T-cell (primary cell): ENCODE results near the gene LIPE. TPM values are rescaled to one million over a fixed set of nuclear protein-coding genes. Genes with fewer than 3 reads are reported as not detected.

Source experiments
- ATAC-seq, 4 experiments: fragments of 200-7000 bp in 3 of 4; fragments of 150-1000 bp in 1 of 4; cut with Tn5 transposase; replicated peaks in 1 of 4; 1 replicate in 3 of 4; 2 replicates in 1 of 4; pipeline ENCODE4 v1.10.0; 2021; ENCODE audit warnings: moderate library complexity in 3 of 4, mild to moderate bottlenecking in 2 of 4, moderate number of reproducible peaks in 1 of 4
- CTCF ChIA-PET, 2 donors: fragments of 300-600 bp; sonication (Branson Sonifier 250); formaldehyde crosslinking; loops; one replicate each; lab custom pipeline; 2022; ENCODE audit warnings: antibody characterized with exemption in 2 of 2; lab: Charles Lee
- POLR2A ChIA-PET, 2 donors: fragments of 300-600 bp; sonication (Branson Sonifier 250); formaldehyde crosslinking; loops; one replicate each; lab custom pipeline; 2022; ENCODE audit warnings: antibody characterized with exemption in 2 of 2; lab: Charles Lee
- DNase-seq, 35 experiments: peaks; one replicate each; pipeline versions ENCODE4 v3.0.0 to v3.0.0-alpha.2; 2013 to 2023
- H3K27ac ChIP-seq: one replicate; pipeline ENCODE4 v1.5.1; 2013; ENCODE audit warnings: low read length
- H3K27me3 ChIP-seq, 2 experiments: replicated peaks in 1 of 2; 1 replicate in 1 of 2; 2 replicates in 1 of 2; pipeline versions ENCODE4 v1.6.1 to v1.7.0; 2013; ENCODE audit warnings: low read length in 1 of 2, mixed read lengths in 1 of 2; ENCODE audit not compliant: control insufficient read depth in 2 of 2, insufficient read depth in 2 of 2; ENCODE audit errors: extremely low read depth in 1 of 2
- H3K36me3 ChIP-seq, 2 donors: 1 replicate in 1 of 2; 2 replicates in 1 of 2; pipeline versions ENCODE4 v1.6.1 to v1.7.0; 2013; ENCODE audit warnings: low read length in 1 of 2; ENCODE audit not compliant: control insufficient read depth in 2 of 2, insufficient read depth in 1 of 2; ENCODE audit errors: extremely low read depth in 1 of 2
- H3K4me1 ChIP-seq, 2 experiments: 1 replicate in 1 of 2; 2 replicates in 1 of 2; pipeline versions ENCODE4 v1.6.1 to v1.7.0; 2013; ENCODE audit warnings: low read length in 2 of 2, mixed read lengths in 1 of 2; ENCODE audit not compliant: insufficient read depth in 2 of 2, control insufficient read depth in 1 of 2; ENCODE audit errors: extremely low read depth in 1 of 2
- H3K4me3 ChIP-seq, 2 donors: 1 replicate in 1 of 2; 2 replicates in 1 of 2; pipeline versions ENCODE4 v1.5.1 to v1.7.0; 2013; ENCODE audit warnings: mild to moderate bottlenecking in 2 of 2, low read length in 1 of 2, moderate library complexity in 1 of 2; ENCODE audit not compliant: control insufficient read depth in 1 of 2; ENCODE audit errors: extremely low read depth in 1 of 2
- H3K9me3 ChIP-seq: 2 replicates; pipeline ENCODE4 v1.7.0; 2013
- H3K27ac Mint-ChIP-seq, 2 donors: one replicate each; pipeline ENCODE4 v1.8.0; 2020 to 2021; ENCODE audit warnings: mild to moderate bottlenecking in 2 of 2, mixed read lengths in 2 of 2
- H3K27me3 Mint-ChIP-seq, 2 donors: one replicate each; pipeline ENCODE4 v1.8.0; 2021 to 2022; ENCODE audit warnings: mixed read lengths in 2 of 2
- H3K36me3 Mint-ChIP-seq: one replicate; pipeline ENCODE4 v1.8.0; 2021; ENCODE audit warnings: mixed read lengths
- H3K4me1 Mint-ChIP-seq, 3 donors: one replicate each; pipeline ENCODE4 v1.8.0; 2020 to 2022; ENCODE audit warnings: mixed read lengths in 3 of 3, mild to moderate bottlenecking in 1 of 3
- H3K4me3 Mint-ChIP-seq, 3 donors: one replicate each; pipeline ENCODE4 v1.8.0; 2020 to 2022; ENCODE audit warnings: mild to moderate bottlenecking in 3 of 3, mixed read lengths in 3 of 3, moderate library complexity in 3 of 3
- H3K9me3 Mint-ChIP-seq, 3 donors: one replicate each; pipeline ENCODE4 v1.8.0; 2020 to 2022; ENCODE audit warnings: mixed read lengths in 3 of 3
- WGBS: methylation state at CpG from one replicate; pipeline ENCODE4 v1.1.5; 2013; ENCODE audit warnings: missing lambda C conversion rate; ENCODE audit not compliant: insufficient coverage; 5-methylcytosine and 5-hydroxymethylcytosine counted together
- total RNA-seq, 35 experiments: library from RNA in 6 of 35; stranded (reverse) in 6 of 35; fragments of 120-200 nt in 1 of 35; gene quantifications; one replicate each; pipeline versions ENCODE4 v1.2.1 to v1.2.4 and lab custom pipeline; 2013 to 2026

LIPE gene
- total RNA-seq, 5 donors from 2014 or later (not counting 1 experiment from before 2014, with no cell fraction given): 16.2 to 44.4 (median 34.8) TPM

- peak overlapping the region; percentile 70 for H3K27ac ChIP-seq
- 42% methylated on average over 17 of the region's 25 CpGs for WGBS
- peak in 1 of 4 experiments; percentile 1 for ATAC-seq
Observed at GRCh38 chr19:42397263-42398166, 29.7 kb downstream of the LIPE start.

GRCh38 chr19:42396381-42397262 is 30.6 kb downstream of the LIPE start:
- peaks cover 5 to 6% of the 10 kb centered on the region in 2 donors for H3K27me3 Mint-ChIP-seq
- H3K4me3 Mint-ChIP-seq: peak overlapping the region; percentile 87 to 93 (median 88)
- peak overlapping the region; percentile 90 to 92 for H3K27ac Mint-ChIP-seq
- H3K4me1 ChIP-seq: peaks cover 0 to 31% of the 10 kb centered on the region in 2 experiments
- H3K4me3 ChIP-seq: peak overlapping the region; percentile 76 to 91
- H3K36me3 Mint-ChIP-seq: no peaks in the 10 kb centered on the region
- DNase-seq (peak; percentile 79 to 95 (median 86)), ATAC-seq (peak; percentile 91 to 93 (median 92))
- H3K9me3 ChIP-seq: no peaks in the 10 kb centered on the region
- H3K4me1 Mint-ChIP-seq: peaks cover 33 to 43% (median 40%) of the 10 kb centered on the region in 3 donors
- H3K9me3 Mint-ChIP-seq: no peaks in the 10 kb centered on the region
- WGBS: 13% methylated on average over 38 of the region's 42 CpGs
- H3K36me3 ChIP-seq: no peaks in the 10 kb centered on the region
- H3K27me3 ChIP-seq: peaks cover 0 to 9% of the 10 kb centered on the region in 2 experiments
- ChIA-PET POLR2A (interaction anchor here (0.6 kb wide), 2 partner anchors 112 to 1795 kb away, joined by 3 read pairs; no protein-coding TSS in a partner anchor), CTCF (interaction anchor here (0.6 to 1.2 kb wide), 5 partner anchors 12 to 42 kb away, joined by 3 to 5 read pairs (median 3); no protein-coding TSS in a partner anchor)
- peak overlapping the region; percentile 70 for H3K27ac ChIP-seq

More at GRCh38 chr19:42397263-42398166, 29.7 kb downstream of the LIPE start:
- Mint-ChIP-seq H3K4me3 (peak overlapping the region; percentile 87 to 93 (median 88)), H3K4me1 (peaks cover 39 to 51% (median 48%) of the 10 kb centered on the region in 3 donors), H3K36me3 (no peaks in the 10 kb centered on the region), H3K9me3 (no peaks in the 10 kb centered on the region), H3K27ac (peak overlapping the region; percentile 90 to 92), H3K27me3 (no peaks in the 10 kb centered on the region)
- Histone ChIP-seq H3K4me3 (peak overlapping the region; percentile 76 to 91), H3K36me3 (no peaks in the 10 kb centered on the region), H3K4me1 (peaks cover 0 to 38% of the 10 kb centered on the region in 2 experiments), H3K27me3 (peaks cover 0 to 6% of the 10 kb centered on the region in 2 experiments), H3K9me3 (no peaks in the 10 kb centered on the region)
- ChIA-PET CTCF (interaction anchor here (0.6 to 1.1 kb wide), 4 partner anchors 13 to 41 kb away, joined by 3 to 5 read pairs (median 3); no protein-coding TSS in a partner anchor), POLR2A (interaction anchor here (0.6 kb wide), 2 partner anchors 111 to 1796 kb away, joined by 3 read pairs; no protein-coding TSS in a partner anchor)
- DNase-seq: no peak

- Histone ChIP-seq H3K27me3 (peaks cover 0 to 22% of the 10 kb centered on the region in 2 experiments), H3K9me3 (no peaks in the 10 kb centered on the region), H3K4me1 (peaks cover 0 to 21% of the 10 kb centered on the region in 2 experiments), H3K4me3 (no peak overlapping the region), H3K36me3 (no peaks in the 10 kb centered on the region), H3K27ac (no peak overlapping the region)
- Mint-ChIP-seq H3K27ac (no peak overlapping the region), H3K36me3 (no peaks in the 10 kb centered on the region), H3K9me3 (no peaks in the 10 kb centered on the region), H3K4me1 (peaks cover 23 to 29% (median 24%) of the 10 kb centered on the region in 3 donors), H3K27me3 (peaks cover 15 to 17% of the 10 kb centered on the region in 2 donors), H3K4me3 (peak overlapping the region in 1 of 3 donors; percentile 17)
- ATAC-seq (no peak), DNase-seq (no peak)
- CTCF ChIA-PET: no interaction called here
- WGBS: 98% methylated on average over 7 of the region's 8 CpGs
- POLR2A ChIA-PET: no interaction called here
Observed at GRCh38 chr19:42394751-42395150, 32.4 kb downstream of the LIPE start.

GRCh38 chr19:42392165-42392564 is 35.0 kb downstream of the LIPE start:
- H3K36me3 Mint-ChIP-seq: no peaks in the 10 kb centered on the region
- no peak overlapping the region for H3K4me3 Mint-ChIP-seq

GRCh38 chr19:42389899-42390298 is 37.3 kb downstream of the LIPE start, which contains the start of gene CNFN:
Gene CNFN (minus strand): TSS chr19:42390297. CDS start chr19:42389037, 1,260 bp downstream.
- H3K9me3 ChIP-seq: no peaks in the 10 kb centered on the region
- H3K27me3 ChIP-seq: peaks cover 0 to 56% of the 10 kb centered on the region in 2 experiments
- no peak for DNase-seq
- Mint-ChIP-seq H3K36me3 (no peaks in the 10 kb centered on the region), H3K9me3 (no peaks in the 10 kb centered on the region), H3K27ac (no peak within 1 kb of the TSS), H3K4me1 (peaks cover 5 to 7% (median 5%) of the 10 kb centered on the region in 3 donors), H3K27me3 (peaks cover 29 to 39% of the 10 kb centered on the region in 2 donors), H3K4me3 (no peak within 1 kb of the TSS)
- H3K4me3 ChIP-seq: no peak within 1 kb of the TSS
- no peaks in the 10 kb centered on the region for H3K36me3 ChIP-seq
- ChIA-PET CTCF (no interaction called here), POLR2A (no interaction called here)
- no peak for ATAC-seq
- peaks cover 0 to 12% of the 10 kb centered on the region in 2 experiments for H3K4me1 ChIP-seq
- WGBS: 67% methylated on average over 8 of the region's 12 CpGs
- H3K27ac ChIP-seq: no peak within 1 kb of the TSS

More at GRCh38 chr19:42392165-42392564, 35.0 kb downstream of the LIPE start:
- Histone ChIP-seq H3K36me3 (no peaks in the 10 kb centered on the region), H3K4me1 (peaks cover 0 to 12% of the 10 kb centered on the region in 2 experiments), H3K4me3 (no peak overlapping the region), H3K27me3 (peaks cover 0 to 39% of the 10 kb centered on the region in 2 experiments), H3K27ac (no peak overlapping the region), H3K9me3 (no peaks in the 10 kb centered on the region)
- DNase-seq (no peak), ATAC-seq (no peak)
- Mint-ChIP-seq H3K9me3 (no peaks in the 10 kb centered on the region), H3K27me3 (peaks cover 22 to 28% of the 10 kb centered on the region in 2 donors), H3K4me1 (peaks cover 9 to 12% (median 10%) of the 10 kb centered on the region in 3 donors), H3K27ac (no peak overlapping the region)
- WGBS: no CpG with 5 or more reads among the region's 4 CpGs
- ChIA-PET CTCF (no interaction called here), POLR2A (no interaction called here)
